HepG2 (cell line): ENCODE results near the gene MAP2K3. TPM values are rescaled to one million over a fixed set of nuclear protein-coding genes. Genes with fewer than 3 reads are reported as not detected.
A peak's percentile ranks its signal among the peaks of the same experiment; 100 is the strongest.

Source experiments
- AHR ChIP-seq: IDR thresholded peaks from 2 replicates; pipeline ENCODE4 v1.6.1; 2018; ENCODE audit warnings: missing genetic modification reagents, missing compliant biosample characterization
- CCAR2 ChIP-seq: fragments of 200-400 bp; formaldehyde crosslinking; optimal IDR thresholded peaks from 2 replicates; pipeline ENCODE3; 2018; ENCODE audit warnings: low read depth, mild to moderate bottlenecking, low read length, moderate library complexity
- DR1 ChIP-seq: sonication (generic); formaldehyde crosslinking; IDR thresholded peaks from 2 replicates; pipeline ENCODE4 v1.8.0; 2021; ENCODE audit warnings: mild to moderate bottlenecking, missing genetic modification reagents, inconsistent platforms
- ESRRA ChIP-seq: sonication (generic); formaldehyde crosslinking; IDR thresholded peaks from 2 replicates; pipeline ENCODE4 v1.5.1; 2020; ENCODE audit warnings: mild to moderate bottlenecking, low read depth, missing genetic modification reagents
- HNF4G ChIP-seq, 2 experiments: sonication (generic) in 1 of 2; formaldehyde crosslinking in 1 of 2; IDR thresholded peaks; 2 replicates each; pipeline versions ENCODE4 v1.4.0 to v1.6.1; 2011 to 2020; ENCODE audit warnings: borderline replicate concordance in 2 of 2, low read depth in 2 of 2, mild to moderate bottlenecking in 2 of 2, low read length in 1 of 2, missing genetic modification reagents in 1 of 2, moderate library complexity in 1 of 2
- ISL2 ChIP-seq: sonication (generic); formaldehyde crosslinking; IDR thresholded peaks from 2 replicates; pipeline ENCODE4 v1.5.0; 2020; ENCODE audit warnings: missing genetic modification reagents
- JUNB ChIP-seq: sonication (generic); formaldehyde crosslinking; IDR thresholded peaks from 2 replicates; pipeline ENCODE4 v1.8.0; 2022; ENCODE audit warnings: missing genetic modification reagents, mild to moderate bottlenecking, borderline replicate concordance
- MZF1 ChIP-seq: sonication (generic); formaldehyde crosslinking; IDR thresholded peaks from 2 replicates; pipeline ENCODE4 v1.8.1; 2023; ENCODE audit warnings: mild to moderate bottlenecking, missing genetic modification reagents, borderline replicate concordance
- PRPF4 ChIP-seq: fragments of 200-400 bp; formaldehyde crosslinking; IDR thresholded peaks from 2 replicates; pipeline ENCODE4 v1.6.1; 2016; ENCODE audit warnings: low read length, low read depth; ENCODE audit not compliant: poor library complexity, severe bottlenecking
- RCOR2 ChIP-seq: IDR thresholded peaks from 2 replicates; pipeline ENCODE4 v1.6.1; 2016; ENCODE audit warnings: missing biosample characterization, missing genetic modification reagents
- RNF2 ChIP-seq: fragments of 450-650 bp; conservative IDR thresholded peaks from 2 replicates; pipeline ENCODE4 v1.6.1; 2016; ENCODE audit warnings: low read depth
- SKIL ChIP-seq: sonication (generic); formaldehyde crosslinking; IDR thresholded peaks from 2 replicates; pipeline ENCODE4 v1.8.0; 2022; ENCODE audit warnings: missing genetic modification reagents, mild to moderate bottlenecking, moderate library complexity, borderline replicate concordance
- SMYD3 ChIP-seq: sonication (generic); formaldehyde crosslinking; IDR thresholded peaks from 2 replicates; pipeline ENCODE4 v1.8.1; 2023; ENCODE audit warnings: mild to moderate bottlenecking, missing genetic modification reagents
- XBP1 ChIP-seq: sonication (generic); formaldehyde crosslinking; IDR thresholded peaks from 2 replicates; pipeline ENCODE4 v1.5.0; 2020; ENCODE audit warnings: missing genetic modification reagents
- ZFP36L1 ChIP-seq: sonication (generic); formaldehyde crosslinking; IDR thresholded peaks from 2 replicates; pipeline ENCODE4 v1.8.0; 2022; ENCODE audit warnings: mild to moderate bottlenecking, missing genetic modification reagents, moderate library complexity
- ZNF326 ChIP-seq: sonication (generic); formaldehyde crosslinking; IDR thresholded peaks from 2 replicates; pipeline ENCODE4 v1.4.0; 2020; ENCODE audit warnings: missing genetic modification reagents, borderline replicate concordance
- ZNF576 ChIP-seq: sonication (generic); formaldehyde crosslinking; IDR thresholded peaks from 2 replicates; pipeline ENCODE4 v1.4.0; 2020; ENCODE audit warnings: mild to moderate bottlenecking, missing genetic modification reagents
- ZNF766 ChIP-seq: sonication (generic); formaldehyde crosslinking; IDR thresholded peaks from 2 replicates; pipeline ENCODE4 v1.5.0; 2020; ENCODE audit warnings: missing genetic modification reagents, borderline replicate concordance
- ZNF768 ChIP-seq: sonication (generic); formaldehyde crosslinking; IDR thresholded peaks from 2 replicates; pipeline ENCODE4 v1.4.0; 2020; ENCODE audit warnings: missing genetic modification reagents
- polyA plus RNA-seq, 8 experiments: library from polyadenylated mRNA; depleted of rRNA in 3 of 8; stranded (reverse) in 7 of 8; unstranded in 1 of 8; fragments of >200 nt; fragmentation: Illumina TruSeq in 4 of 8; extraction: Trizol in 4 of 8; gene quantifications; 2 replicates each; pipeline versions ENCODE4 v1.2.1 to v1.2.3, GENCODE V29; 2011 to 2016; ENCODE audit warnings: low read depth in 4 of 8, missing spikeins in 1 of 8, mixed read lengths in 1 of 8; ENCODE audit not compliant: insufficient read depth in 1 of 8
- total RNA-seq, 5 experiments: library from RNA; depleted of rRNA; stranded (reverse); fragments of >200 nt; fragmentation: Illumina TruSeq; extraction: Trizol; gene quantifications; 2 replicates each; pipeline ENCODE4 v1.2.3, GENCODE V29; 2016; ENCODE audit warnings: low read depth in 1 of 5
- TF ChIP-seq, protein P1 (sequence below): sonication (generic); formaldehyde crosslinking; conservative IDR thresholded peaks from 2 replicates; pipeline ENCODE4 v1.4.0; 2020; ENCODE audit warnings: missing genetic modification reagents
- TF ChIP-seq, protein P2 (sequence below): IDR thresholded peaks from 2 replicates; pipeline ENCODE4 v1.6.1; 2016; ENCODE audit warnings: low read depth, borderline replicate concordance
- TF ChIP-seq, protein P3 (sequence below): sonication (generic); formaldehyde crosslinking; IDR thresholded peaks from 2 replicates; pipeline ENCODE4 v1.9.0; 2022; ENCODE audit warnings: low read depth, missing genetic modification reagents

The MAP2K3 gene
- total and polyA plus RNA-seq, 2 of the 13 experiments (the other 11 are each of a cell fraction or from before 2014, with no cell fraction given) = 20.5 to 27.4 TPM

GRCh38 chr17:21286066-21286770 is 1.7 kb downstream of the MAP2K3 start (continued):
- TF ChIP-seq, protein P1, sequence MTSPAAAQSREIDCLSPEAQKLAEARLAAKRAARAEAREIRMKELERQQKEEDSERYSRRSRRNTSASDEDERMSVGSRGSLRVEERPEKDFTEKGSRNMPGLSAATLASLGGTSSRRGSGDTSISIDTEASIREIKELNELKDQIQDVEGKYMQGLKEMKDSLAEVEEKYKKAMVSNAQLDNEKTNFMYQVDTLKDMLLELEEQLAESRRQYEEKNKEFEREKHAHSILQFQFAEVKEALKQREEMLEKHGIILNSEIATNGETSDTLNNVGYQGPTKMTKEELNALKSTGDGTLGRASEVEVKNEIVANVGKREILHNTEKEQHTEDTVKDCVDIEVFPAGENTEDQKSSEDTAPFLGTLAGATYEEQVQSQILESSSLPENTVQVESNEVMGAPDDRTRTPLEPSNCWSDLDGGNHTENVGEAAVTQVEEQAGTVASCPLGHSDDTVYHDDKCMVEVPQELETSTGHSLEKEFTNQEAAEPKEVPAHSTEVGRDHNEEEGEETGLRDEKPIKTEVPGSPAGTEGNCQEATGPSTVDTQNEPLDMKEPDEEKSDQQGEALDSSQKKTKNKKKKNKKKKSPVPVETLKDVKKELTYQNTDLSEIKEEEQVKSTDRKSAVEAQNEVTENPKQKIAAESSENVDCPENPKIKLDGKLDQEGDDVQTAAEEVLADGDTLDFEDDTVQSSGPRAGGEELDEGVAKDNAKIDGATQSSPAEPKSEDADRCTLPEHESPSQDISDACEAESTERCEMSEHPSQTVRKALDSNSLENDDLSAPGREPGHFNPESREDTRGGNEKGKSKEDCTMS (CRISPR knock-in tag) = no peak
- 0 out of 2 replicates have a peak, but pooled peaks have one; percentile 62 for TF ChIP-seq XBP1 (CRISPR knock-in tag)
- peak; percentile 87; the same call in 1 of the 2 replicates for TF ChIP-seq ZFP36L1
- TF ChIP-seq, protein P2, sequence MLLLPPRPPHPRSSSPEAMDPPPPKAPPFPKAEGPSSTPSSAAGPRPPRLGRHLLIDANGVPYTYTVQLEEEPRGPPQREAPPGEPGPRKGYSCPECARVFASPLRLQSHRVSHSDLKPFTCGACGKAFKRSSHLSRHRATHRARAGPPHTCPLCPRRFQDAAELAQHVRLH (CRISPR knock-in tag) = 0 out of 2 replicates have a peak, but pooled peaks have one; percentile 30
- TF ChIP-seq RNF2 = no peak
- TF ChIP-seq JUNB (CRISPR knock-in tag) = peak; percentile 86
- peak; percentile 86 for TF ChIP-seq SKIL (CRISPR knock-in tag)
- TF ChIP-seq CCAR2 = no peak
- no peak; the same call in none of the 2 replicates for TF ChIP-seq DR1 (CRISPR knock-in tag)
- TF ChIP-seq ISL2 = 0 out of 2 replicates have a peak, but pooled peaks have one; percentile 38
- 0 out of 2 replicates have a peak, but pooled peaks have one; percentile 66 for TF ChIP-seq MZF1
- no peak for TF ChIP-seq RCOR2 (CRISPR knock-in tag)
- TF ChIP-seq ZNF576 = no peak
- peak; percentile 26; the same call in 1 of the 2 replicates for TF ChIP-seq HNF4G (IDR thresholded peaks at IDR 0.05; ENCODE audit: borderline replicate concordance, low read depth, low read length)
- peak; percentile 63; the same call in 1 of the 2 replicates for TF ChIP-seq HNF4G (CRISPR knock-in tag; IDR thresholded peaks at IDR 0.05; ENCODE audit: borderline replicate concordance, low read depth)
- TF ChIP-seq ESRRA (CRISPR knock-in tag) = no peak
- 0 out of 2 replicates have a peak, but pooled peaks have one; percentile 58 for TF ChIP-seq ZNF766
- TF ChIP-seq ZNF326 = no peak
- no peak for TF ChIP-seq PRPF4
- 0 out of 2 replicates have a peak, but pooled peaks have one; percentile 29 for TF ChIP-seq ZNF768 (CRISPR knock-in tag)
- TF ChIP-seq, protein P3, sequence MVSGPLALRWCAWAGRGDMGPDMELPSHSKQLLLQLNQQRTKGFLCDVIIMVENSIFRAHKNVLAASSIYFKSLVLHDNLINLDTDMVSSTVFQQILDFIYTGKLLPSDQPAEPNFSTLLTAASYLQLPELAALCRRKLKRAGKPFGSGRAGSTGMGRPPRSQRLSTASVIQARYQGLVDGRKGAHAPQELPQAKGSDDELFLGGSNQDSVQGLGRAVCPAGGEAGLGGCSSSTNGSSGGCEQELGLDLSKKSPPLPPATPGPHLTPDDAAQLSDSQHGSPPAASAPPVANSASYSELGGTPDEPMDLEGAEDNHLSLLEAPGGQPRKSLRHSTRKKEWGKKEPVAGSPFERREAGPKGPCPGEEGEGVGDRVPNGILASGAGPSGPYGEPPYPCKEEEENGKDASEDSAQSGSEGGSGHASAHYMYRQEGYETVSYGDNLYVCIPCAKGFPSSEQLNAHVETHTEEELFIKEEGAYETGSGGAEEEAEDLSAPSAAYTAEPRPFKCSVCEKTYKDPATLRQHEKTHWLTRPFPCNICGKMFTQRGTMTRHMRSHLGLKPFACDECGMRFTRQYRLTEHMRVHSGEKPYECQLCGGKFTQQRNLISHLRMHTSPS = peak; percentile 86
- peak; percentile 77 for TF ChIP-seq SMYD3 (CRISPR knock-in tag)
- TF ChIP-seq AHR (CRISPR knock-in tag) = 0 out of 2 replicates have a peak, but pooled peaks have one; percentile 50
